Measurements from ENCODE around the gene C1QB. TPM values are rescaled to one million over a fixed set of nuclear protein-coding genes. Genes with fewer than 3 reads are reported as not detected.

The C1QB gene
- polyA plus RNA-seq, 1 donor (not counting 4 experiments of a cell fraction or from before 2014, with no cell fraction given): not detected

- Histone ChIP-seq H3K27ac (ENCODE audit: control insufficient read depth, insufficient read depth, low read length) (no peak overlapping the region), H3K4me3 (ENCODE audit: control insufficient read depth in 2 of 3, extremely low read depth in 1 of 3, insufficient read depth in 2 of 3, low read depth in 1 of 3, low read length in 3 of 3) (no peak overlapping the region), H4K20me1 (ENCODE audit: control insufficient read depth, extremely low read depth, insufficient read depth, low read length) (peaks cover 2% of the 10 kb centered on the region), H2AFZ (ENCODE audit: control insufficient read depth, low read length) (no peak overlapping the region), H3K4me1 (ENCODE audit: control insufficient read depth, extremely low read depth, insufficient read depth, low read length) (no peaks in the 10 kb centered on the region), H3K9me1 (ENCODE audit: control insufficient read depth, extremely low read depth, insufficient read depth, low read length) (no peaks in the 10 kb centered on the region), H3K9ac (ENCODE audit: control insufficient read depth, extremely low read depth, insufficient read depth, low read length) (no peak overlapping the region), H3K36me3 (ENCODE audit: control insufficient read depth in 2 of 2, extremely low read depth in 1 of 2, insufficient read depth in 2 of 2, low read length in 2 of 2) (no peaks in the 10 kb centered on the region), H3K79me2 (ENCODE audit: control insufficient read depth, insufficient read depth, low read length) (no peaks in the 10 kb centered on the region), H3K27me3 (ENCODE audit: control insufficient read depth, extremely low read depth, insufficient read depth, low read length) (peaks cover 24% of the 10 kb centered on the region), H3K9me3 (ENCODE audit: control insufficient read depth, low read depth, low read length) (no peaks in the 10 kb centered on the region), H3K4me2 (ENCODE audit: control insufficient read depth, extremely low read depth, insufficient read depth, low read depth, low read length) (no peak overlapping the region)
- TF ChIP-seq EZH2 (IDR thresholded peaks at IDR 0.05; ENCODE audit: low read length) (no peak), CTCF (optimal IDR thresholded peaks at IDR 0.05 in 1 of 3, IDR thresholded peaks at IDR 0.05 in 1 of 3, conservative IDR thresholded peaks at IDR 0.05 in 1 of 3; ENCODE audit: extremely low read depth in 1 of 3, insufficient read depth in 2 of 3, low read length in 3 of 3) (no peak)
- FAIRE-seq (no peak), DNase-seq (ENCODE audit: low read depth, low spot score) (no peak)
- dilution Hi-C loops (cut with MboI; ENCODE audit: extremely low pct_ligation_motif_present, low sequenced_read_pairs): no loop called here
Observed at GRCh38 chr1:22607154-22607553, 45.9 kb upstream of the C1QB start.

- no peak overlapping the region for H3K4me2 ChIP-seq (ENCODE audit: control insufficient read depth, extremely low read depth, insufficient read depth, low read depth, low read length)
- peaks cover 19% of the 10 kb centered on the region for H3K27me3 ChIP-seq (ENCODE audit: control insufficient read depth, extremely low read depth, insufficient read depth, low read length)
- H3K27ac ChIP-seq (ENCODE audit: control insufficient read depth, insufficient read depth, low read length): no peak overlapping the region
- dilution Hi-C loops (cut with MboI; ENCODE audit: extremely low pct_ligation_motif_present, low sequenced_read_pairs): no loop called here
- H3K9me3 ChIP-seq (ENCODE audit: control insufficient read depth, low read depth, low read length): no peaks in the 10 kb centered on the region
- H3K9me1 ChIP-seq (ENCODE audit: control insufficient read depth, extremely low read depth, insufficient read depth, low read length): no peaks in the 10 kb centered on the region
- H3K9ac ChIP-seq (ENCODE audit: control insufficient read depth, extremely low read depth, insufficient read depth, low read length): no peak overlapping the region
- DNase-seq (ENCODE audit: low read depth, low spot score): no peak
- H3K4me3 ChIP-seq (ENCODE audit: control insufficient read depth in 2 of 3, extremely low read depth in 1 of 3, insufficient read depth in 2 of 3, low read depth in 1 of 3, low read length in 3 of 3): no peak overlapping the region
- TF ChIP-seq EZH2 (IDR thresholded peaks at IDR 0.05; ENCODE audit: low read length): no peak
- H3K4me1 ChIP-seq (ENCODE audit: control insufficient read depth, extremely low read depth, insufficient read depth, low read length): no peaks in the 10 kb centered on the region
- no peaks in the 10 kb centered on the region for H3K79me2 ChIP-seq (ENCODE audit: control insufficient read depth, insufficient read depth, low read length)
- H3K36me3 ChIP-seq (ENCODE audit: control insufficient read depth in 2 of 2, extremely low read depth in 1 of 2, insufficient read depth in 2 of 2, low read length in 2 of 2): no peaks in the 10 kb centered on the region
- H2AFZ ChIP-seq (ENCODE audit: control insufficient read depth, low read length): no peak overlapping the region
- peaks cover 2% of the 10 kb centered on the region for H4K20me1 ChIP-seq (ENCODE audit: control insufficient read depth, extremely low read depth, insufficient read depth, low read length)
- FAIRE-seq: no peak
Observed at GRCh38 chr1:22608361-22608760, 44.7 kb upstream of the C1QB start.

- Histone ChIP-seq H3K79me2 (ENCODE audit: control insufficient read depth, insufficient read depth, low read length) (no peaks in the 10 kb centered on the region), H2AFZ (ENCODE audit: control insufficient read depth, low read length) (no peak overlapping the region), H3K9ac (ENCODE audit: control insufficient read depth, extremely low read depth, insufficient read depth, low read length) (no peak overlapping the region), H3K27ac (ENCODE audit: control insufficient read depth, insufficient read depth, low read length) (no peak overlapping the region), H4K20me1 (ENCODE audit: control insufficient read depth, extremely low read depth, insufficient read depth, low read length) (peaks cover 2% of the 10 kb centered on the region), H3K4me3 (ENCODE audit: control insufficient read depth in 2 of 3, extremely low read depth in 1 of 3, insufficient read depth in 2 of 3, low read depth in 1 of 3, low read length in 3 of 3) (no peak overlapping the region), H3K4me1 (ENCODE audit: control insufficient read depth, extremely low read depth, insufficient read depth, low read length) (no peaks in the 10 kb centered on the region), H3K4me2 (ENCODE audit: control insufficient read depth, extremely low read depth, insufficient read depth, low read depth, low read length) (no peak overlapping the region), H3K9me3 (ENCODE audit: control insufficient read depth, low read depth, low read length) (no peaks in the 10 kb centered on the region), H3K36me3 (ENCODE audit: control insufficient read depth in 2 of 2, extremely low read depth in 1 of 2, insufficient read depth in 2 of 2, low read length in 2 of 2) (no peaks in the 10 kb centered on the region), H3K9me1 (ENCODE audit: control insufficient read depth, extremely low read depth, insufficient read depth, low read length) (no peaks in the 10 kb centered on the region), H3K27me3 (ENCODE audit: control insufficient read depth, extremely low read depth, insufficient read depth, low read length) (peaks cover 19% of the 10 kb centered on the region)
- no peak for DNase-seq (ENCODE audit: low read depth, low spot score)
- no peak for TF ChIP-seq CTCF (optimal IDR thresholded peaks at IDR 0.05 in 1 of 3, IDR thresholded peaks at IDR 0.05 in 1 of 3, conservative IDR thresholded peaks at IDR 0.05 in 1 of 3; ENCODE audit: extremely low read depth in 1 of 3, insufficient read depth in 2 of 3, low read length in 3 of 3)
- no peak for TF ChIP-seq EZH2 (IDR thresholded peaks at IDR 0.05; ENCODE audit: low read length)
- FAIRE-seq: no peak
- dilution Hi-C loops (cut with MboI; ENCODE audit: extremely low pct_ligation_motif_present, low sequenced_read_pairs): no loop called here
Observed at GRCh38 chr1:22609291-22609690, 43.7 kb upstream of the C1QB start.

All from keratinocyte (primary cell).